Astrocyte (in vitro differentiated cells and primary cell): Measurements from ENCODE around the gene RPS6KA1. TPM values are rescaled to one million over a fixed set of nuclear protein-coding genes. Genes with fewer than 3 reads are reported as not detected.
"Not testable (repeated sequence)": the region's sequence is repeated elsewhere in the genome, so short reads cannot be mapped to it uniquely, and the experiment has no call there.

ENCODE experiments used
- DNase-seq: peaks from one replicate; pipeline ENCODE4 v3.0.0-alpha.2; 2010; ENCODE audit warnings: low read depth
- FAIRE-seq: peaks from 2 replicates; lab custom pipeline; 2011; peaks lifted over from hg19 to GRCh38; lab: Jason Lieb, UNC
- H2AFZ ChIP-seq: 2 replicates; pipeline ENCODE4 v1.6.0; 2012; ENCODE audit warnings: low read depth, low read length, inconsistent platforms
- H3K27ac ChIP-seq: 2 replicates; pipeline ENCODE4 v1.5.1; 2011; ENCODE audit warnings: low read depth, low read length, inconsistent platforms
- H3K27me3 ChIP-seq: 2 replicates; pipeline ENCODE4 v1.6.0; 2011; ENCODE audit warnings: low read length, inconsistent platforms; ENCODE audit not compliant: insufficient read depth
- H3K36me3 ChIP-seq: 2 replicates; pipeline ENCODE4 v1.5.1; 2011; ENCODE audit warnings: low read length, inconsistent platforms; ENCODE audit not compliant: insufficient read depth
- H3K4me1 ChIP-seq: 2 replicates; pipeline ENCODE4 v1.5.1; 2011; ENCODE audit warnings: low read length, inconsistent platforms; ENCODE audit not compliant: insufficient read depth
- H3K4me2 ChIP-seq: 2 replicates; pipeline ENCODE4 v1.6.0; 2012; ENCODE audit warnings: low read length, inconsistent platforms
- H3K4me3 ChIP-seq: 2 replicates; pipeline ENCODE4 v1.5.1; 2011; ENCODE audit warnings: low read depth, mild to moderate bottlenecking, low read length, inconsistent platforms; ENCODE audit not compliant: insufficient read depth
- H3K79me2 ChIP-seq: 2 replicates; pipeline ENCODE4 v1.6.0; 2012; ENCODE audit warnings: mild to moderate bottlenecking, low read length, inconsistent platforms; ENCODE audit not compliant: insufficient read depth
- H3K9ac ChIP-seq: 2 replicates; pipeline ENCODE4 v1.6.0; 2012; ENCODE audit warnings: mild to moderate bottlenecking, low read length, inconsistent platforms
- H3K9me3 ChIP-seq: 2 replicates; pipeline ENCODE4 v1.5.1; 2012; ENCODE audit warnings: low read depth, mild to moderate bottlenecking, low read length, inconsistent platforms; ENCODE audit not compliant: insufficient read depth
- H4K20me1 ChIP-seq: 2 replicates; pipeline ENCODE4 v1.6.0; 2012; ENCODE audit warnings: low read length, inconsistent platforms; ENCODE audit not compliant: insufficient read depth
- H3K27ac Mint-ChIP-seq: one replicate; pipeline ENCODE4 v1.8.0; 2021; ENCODE audit warnings: mild to moderate bottlenecking, mixed read lengths; ENCODE audit not compliant: unreplicated experiment
- H3K27me3 Mint-ChIP-seq: one replicate; pipeline ENCODE4 v1.8.0; 2021; ENCODE audit warnings: low read depth, mixed read lengths; ENCODE audit not compliant: unreplicated experiment
- H3K36me3 Mint-ChIP-seq: one replicate; pipeline ENCODE4 v1.8.0; 2021; ENCODE audit warnings: low read depth, mixed read lengths; ENCODE audit not compliant: unreplicated experiment
- H3K4me1 Mint-ChIP-seq: one replicate; pipeline ENCODE4 v1.8.0; 2021; ENCODE audit warnings: low read depth, mixed read lengths; ENCODE audit not compliant: unreplicated experiment
- H3K4me3 Mint-ChIP-seq: one replicate; pipeline ENCODE4 v1.8.0; 2021; ENCODE audit warnings: mild to moderate bottlenecking, moderate library complexity, mixed read lengths; ENCODE audit not compliant: unreplicated experiment
- H3K9me3 Mint-ChIP-seq: one replicate; pipeline ENCODE4 v1.8.0; 2021; ENCODE audit warnings: mild to moderate bottlenecking, mixed read lengths; ENCODE audit not compliant: unreplicated experiment
- EZH2 ChIP-seq: IDR thresholded peaks from 2 replicates; pipeline ENCODE4 v1.6.1; 2012; ENCODE audit warnings: mild to moderate bottlenecking, low read length, inconsistent platforms; ENCODE audit not compliant: insufficient read depth
- total RNA-seq: library from RNA; stranded (reverse); gene quantifications from 2 replicates; pipeline ENCODE4 v1.2.1, GENCODE V29; 2021
- TF ChIP-seq, protein P1 (sequence below): IDR thresholded peaks from 2 replicates; pipeline ENCODE4 v1.5.1; 2011; ENCODE audit warnings: low read depth, mild to moderate bottlenecking, inconsistent platforms, low read length, moderate library complexity; ENCODE audit not compliant: insufficient read depth

The RPS6KA1 gene
- total RNA-seq, 1 donor from 2014 or later = 11.8 TPM

DNA sequence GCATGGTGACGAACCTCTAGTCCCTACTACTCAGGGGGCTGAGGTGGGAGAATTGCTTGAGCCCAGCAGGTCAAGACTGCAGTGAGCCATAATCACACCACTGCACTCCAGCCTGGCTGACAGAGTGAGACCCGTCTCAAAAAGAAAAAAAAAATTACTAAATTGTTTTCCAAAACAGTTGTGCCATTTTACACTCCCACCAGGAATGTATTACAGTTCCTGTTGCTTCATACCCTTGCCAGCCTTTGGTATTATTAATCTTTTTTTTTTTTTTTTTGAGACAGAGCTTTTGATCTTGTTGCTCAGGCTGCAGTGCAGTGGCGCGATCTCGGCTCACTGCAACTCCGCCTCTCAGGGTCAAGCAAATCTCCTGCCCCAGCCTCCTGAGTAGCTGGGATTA lies 55.9 kb downstream of the RPS6KA1 start:
- no peak for TF ChIP-seq EZH2
- TF ChIP-seq, protein P1, sequence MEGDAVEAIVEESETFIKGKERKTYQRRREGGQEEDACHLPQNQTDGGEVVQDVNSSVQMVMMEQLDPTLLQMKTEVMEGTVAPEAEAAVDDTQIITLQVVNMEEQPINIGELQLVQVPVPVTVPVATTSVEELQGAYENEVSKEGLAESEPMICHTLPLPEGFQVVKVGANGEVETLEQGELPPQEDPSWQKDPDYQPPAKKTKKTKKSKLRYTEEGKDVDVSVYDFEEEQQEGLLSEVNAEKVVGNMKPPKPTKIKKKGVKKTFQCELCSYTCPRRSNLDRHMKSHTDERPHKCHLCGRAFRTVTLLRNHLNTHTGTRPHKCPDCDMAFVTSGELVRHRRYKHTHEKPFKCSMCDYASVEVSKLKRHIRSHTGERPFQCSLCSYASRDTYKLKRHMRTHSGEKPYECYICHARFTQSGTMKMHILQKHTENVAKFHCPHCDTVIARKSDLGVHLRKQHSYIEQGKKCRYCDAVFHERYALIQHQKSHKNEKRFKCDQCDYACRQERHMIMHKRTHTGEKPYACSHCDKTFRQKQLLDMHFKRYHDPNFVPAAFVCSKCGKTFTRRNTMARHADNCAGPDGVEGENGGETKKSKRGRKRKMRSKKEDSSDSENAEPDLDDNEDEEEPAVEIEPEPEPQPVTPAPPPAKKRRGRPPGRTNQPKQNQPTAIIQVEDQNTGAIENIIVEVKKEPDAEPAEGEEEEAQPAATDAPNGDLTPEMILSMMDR = no peak
- H3K4me2 ChIP-seq = no peak overlapping the region
- H3K79me2 ChIP-seq = no peaks in the 10 kb centered on the region
- no peak overlapping the region for H3K4me3 ChIP-seq
- H3K27ac Mint-ChIP-seq = no peak overlapping the region
- H3K27ac ChIP-seq = no peak overlapping the region
- peaks cover 5% of the 10 kb centered on the region for H3K9me3 Mint-ChIP-seq
- H3K36me3 ChIP-seq = no peaks in the 10 kb centered on the region
- no peaks in the 10 kb centered on the region for H3K27me3 ChIP-seq
- H3K4me1 ChIP-seq = no peaks in the 10 kb centered on the region
- DNase-seq = no peak
- H3K4me3 Mint-ChIP-seq = no peak overlapping the region
- H3K9ac ChIP-seq = no peak overlapping the region
- no peak for FAIRE-seq
- no peak overlapping the region for H2AFZ ChIP-seq
- no peaks in the 10 kb centered on the region for H3K4me1 Mint-ChIP-seq
- H3K9me3 ChIP-seq = no peaks in the 10 kb centered on the region
- no peaks in the 10 kb centered on the region for H3K36me3 Mint-ChIP-seq
- no peaks in the 10 kb centered on the region for H4K20me1 ChIP-seq
- H3K27me3 Mint-ChIP-seq = no peaks in the 10 kb centered on the region

DNA sequence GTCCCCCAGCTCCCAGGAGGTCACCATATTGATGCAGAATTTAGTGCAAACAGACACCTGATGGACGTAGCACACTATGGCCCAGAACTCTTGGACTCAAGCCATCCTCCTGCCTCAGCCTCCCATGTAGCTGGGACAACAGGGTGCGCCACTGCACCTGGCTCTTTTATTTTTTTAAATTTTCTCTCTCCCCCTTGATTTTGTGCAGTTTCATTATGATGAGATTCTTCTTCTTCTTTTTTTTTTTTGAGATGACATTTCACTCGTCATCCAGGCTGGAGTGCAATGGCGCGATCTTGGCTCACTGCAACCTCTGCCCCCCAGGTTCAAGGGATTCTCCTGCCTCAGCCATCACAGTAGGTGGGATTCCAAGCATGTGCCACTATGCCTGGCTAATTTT lies 63.8 kb downstream of the RPS6KA1 start:
- no peak for FAIRE-seq
- no peak for TF ChIP-seq EZH2
- no peak for DNase-seq

DNA sequence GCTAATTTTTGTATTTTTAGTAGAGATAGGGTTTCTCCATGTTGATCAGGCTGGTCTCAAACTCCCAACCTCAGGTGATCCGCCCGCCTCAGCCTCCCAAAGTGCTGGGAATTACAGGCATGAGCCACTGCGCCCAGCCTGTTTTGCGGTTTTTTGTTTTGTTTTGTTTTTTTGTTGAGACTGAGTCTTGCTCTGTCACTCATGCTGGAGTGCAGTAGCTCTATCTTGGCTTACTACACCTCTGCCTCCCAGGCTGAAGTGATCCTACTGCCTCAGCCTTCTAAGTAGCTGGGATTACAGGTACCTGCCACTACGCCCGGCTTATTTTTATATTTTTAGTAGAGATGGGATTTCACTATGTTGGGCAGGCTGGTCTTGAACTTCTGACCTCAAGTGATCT lies 65.0 kb downstream of the RPS6KA1 start:
- H3K36me3 ChIP-seq, H3K36me3 Mint-ChIP-seq, H3K27ac ChIP-seq, H3K27me3 ChIP-seq, H3K4me3 Mint-ChIP-seq, H3K9me3 ChIP-seq, H3K9me3 Mint-ChIP-seq, H4K20me1 ChIP-seq, H3K79me2 ChIP-seq, H2AFZ ChIP-seq, DNase-seq, FAIRE-seq, H3K4me1 ChIP-seq, H3K4me3 ChIP-seq, H3K27me3 Mint-ChIP-seq, H3K4me2 ChIP-seq, H3K9ac ChIP-seq, H3K27ac Mint-ChIP-seq, H3K4me1 Mint-ChIP-seq: not testable (repeated sequence)

More for the DNA sequence above, 63.8 kb downstream of the RPS6KA1 start:
- Mint-ChIP-seq H3K4me1 (no peaks in the 10 kb centered on the region), H3K27me3 (no peaks in the 10 kb centered on the region), H3K4me3 (no peak overlapping the region), H3K9me3 (peaks cover 5% of the 10 kb centered on the region), H3K27ac (no peak overlapping the region), H3K36me3 (no peaks in the 10 kb centered on the region)
- Histone ChIP-seq H3K27ac (no peak overlapping the region), H3K36me3 (no peaks in the 10 kb centered on the region), H2AFZ (no peak overlapping the region), H3K4me2 (no peak overlapping the region), H3K27me3 (no peaks in the 10 kb centered on the region), H3K9ac (no peak overlapping the region), H3K4me3 (no peak overlapping the region), H3K4me1 (no peaks in the 10 kb centered on the region), H3K79me2 (no peaks in the 10 kb centered on the region), H4K20me1 (no peaks in the 10 kb centered on the region), H3K9me3 (no peaks in the 10 kb centered on the region)
